HepG2 (cell line): ENCODE data around the gene VCAN. TPM values are rescaled to one million over a fixed set of nuclear protein-coding genes. Genes with fewer than 3 reads are reported as not detected.

Source experiments
- ATAC-seq: fragments of 200-7000 bp; cut with Tn5 transposase; 3 replicates; pipeline ENCODE4 v1.9.1; 2020; ENCODE audit warnings: mild to moderate bottlenecking, moderate library complexity
- BruUV-seq: library from RNA; stranded (reverse); fragments of 400-500 nt; replicated peaks from 2 replicates; lab custom pipeline; 2021; lab: Mats Ljungman, UMichigan
- CTCF ChIA-PET: fragments of 300-600 bp; formaldehyde crosslinking; extraction: SDS; loops from one replicate; lab custom pipeline; 2021; ENCODE audit warnings: low total read pairs, inconsistent platforms, low intra/inter-chr PET ratio; lab: Yijun Ruan, JAX
- POLR2A ChIA-PET: fragments of 350-600 bp; sonication (Branson Sonifier 250); formaldehyde crosslinking; loops from one replicate; lab custom pipeline; 2020; ENCODE audit warnings: antibody characterized with exemption, inconsistent platforms; lab: Yijun Ruan, JAX
- DNase-seq: peaks from one replicate; pipeline ENCODE4 v3.0.0-alpha.2; 2015; ENCODE audit warnings: low spot score
- FAIRE-seq: peaks from 3 replicates; lab custom pipeline; 2011; peaks lifted over from hg19 to GRCh38; lab: Jason Lieb, UNC
- H2AFZ ChIP-seq: one replicate; pipeline ENCODE4 v1.6.1; 2011; ENCODE audit warnings: low read length, inconsistent platforms
- H3K27ac ChIP-seq: fragments of 300-600 bp; 3 replicates; pipeline ENCODE4 v1.8.0; 2011; ENCODE audit warnings: mixed run types, mild to moderate bottlenecking, mixed read lengths, low read length, inconsistent platforms; ENCODE audit not compliant: insufficient read depth; ENCODE audit errors: extremely low read length
- H3K27me3 ChIP-seq, 2 experiments: fragments of 200-600 bp in 1 of 2; 2 replicates in 1 of 2; 3 replicates in 1 of 2; pipeline versions ENCODE4 v1.6.0 to v1.8.0; 2011; ENCODE audit warnings: low read length in 2 of 2, mild to moderate bottlenecking in 2 of 2, moderate library complexity in 2 of 2, inconsistent platforms in 1 of 2; ENCODE audit not compliant: insufficient read depth in 2 of 2, control insufficient read depth in 1 of 2
- H3K36me3 ChIP-seq, 2 experiments: fragments of 200-600 bp in 1 of 2; replicated peaks in 1 of 2; 2 replicates in 1 of 2; 3 replicates in 1 of 2; pipeline versions ENCODE4 v1.5.1 to v1.8.0; 2011; ENCODE audit warnings: low read length in 2 of 2, inconsistent platforms in 1 of 2; ENCODE audit not compliant: insufficient read depth in 2 of 2, control insufficient read depth in 1 of 2
- H3K4me1 ChIP-seq: 2 replicates; pipeline ENCODE4 v1.5.1; 2012; ENCODE audit warnings: low read length, inconsistent platforms; ENCODE audit not compliant: insufficient read depth
- H3K4me2 ChIP-seq: 2 replicates; pipeline ENCODE4 v1.6.0; 2011; ENCODE audit warnings: low read depth, low read length, inconsistent platforms
- H3K4me3 ChIP-seq, 3 experiments: fragments of 200-600 bp in 1 of 3; sonication (generic), shearing (Covaris generic) in 1 of 3; replicated peaks in 1 of 3; 2 replicates each; pipeline ENCODE4 v1.5.1; 2011 to 2016; ENCODE audit warnings: low read length in 3 of 3, inconsistent platforms in 2 of 3, low read depth in 2 of 3, mild to moderate bottlenecking in 2 of 3, control low read depth in 1 of 3, mixed read lengths in 1 of 3; ENCODE audit not compliant: insufficient read depth in 1 of 3
- H3K79me2 ChIP-seq: one replicate; pipeline ENCODE4 v1.6.1; 2011; ENCODE audit warnings: low read length, inconsistent platforms; ENCODE audit not compliant: insufficient read depth
- H3K9ac ChIP-seq: 2 replicates; pipeline ENCODE4 v1.6.0; 2011; ENCODE audit warnings: mild to moderate bottlenecking, low read depth, low read length, inconsistent platforms; ENCODE audit not compliant: insufficient read depth
- H3K9me3 ChIP-seq: 2 replicates; pipeline ENCODE4 v1.5.1; 2012; ENCODE audit warnings: mild to moderate bottlenecking, low read length
- H4K20me1 ChIP-seq: 2 replicates; pipeline ENCODE4 v1.6.0; 2011; ENCODE audit warnings: inconsistent platforms, mild to moderate bottlenecking, low read length, moderate library complexity; ENCODE audit not compliant: insufficient read depth
- CREB1 ChIP-seq, 2 experiments: fragments of 450-650 bp in 1 of 2; IDR thresholded peaks; 2 replicates each; pipeline ENCODE4 v1.6.1; 2016 to 2017; ENCODE audit warnings: control low read depth in 1 of 2, mild to moderate bottlenecking in 1 of 2, missing compliant biosample characterization in 1 of 2, missing genetic modification characterization in 1 of 2
- ELF3 ChIP-seq: IDR thresholded peaks from 2 replicates; pipeline ENCODE4 v1.6.1; 2016; ENCODE audit warnings: missing genetic modification reagents, missing compliant biosample characterization
- FOXA1 ChIP-seq, 2 experiments: fragments of 450-650 bp in 1 of 2; sonication (generic) in 1 of 2; formaldehyde crosslinking in 1 of 2; IDR thresholded peaks; 2 replicates each; pipeline versions ENCODE4 v1.4.0 to v1.6.1; 2016 to 2020; ENCODE audit warnings: missing genetic modification reagents in 1 of 2
- KAT8 ChIP-seq: IDR thresholded peaks from 2 replicates; pipeline ENCODE4 v1.6.1; 2016; ENCODE audit warnings: missing genetic modification reagents, missing compliant biosample characterization
- NCOA2 ChIP-seq: sonication (generic); formaldehyde crosslinking; IDR thresholded peaks from 2 replicates; pipeline ENCODE4 v1.8.0; 2022; ENCODE audit warnings: inconsistent platforms
- NFYC ChIP-seq: IDR thresholded peaks from 2 replicates; pipeline ENCODE4 v1.6.1; 2016; ENCODE audit warnings: missing genetic modification reagents, missing compliant biosample characterization
- NR2F1 ChIP-seq, 2 experiments: fragments of 450-650 bp in 1 of 2; formaldehyde crosslinking in 1 of 2; IDR thresholded peaks; 2 replicates each; pipeline versions ENCODE4 v1.5.0 to v1.6.1; 2016 to 2020; ENCODE audit warnings: mild to moderate bottlenecking in 1 of 2, missing compliant biosample characterization in 1 of 2, missing genetic modification reagents in 1 of 2, moderate library complexity in 1 of 2
- RORA ChIP-seq: sonication (generic); formaldehyde crosslinking; IDR thresholded peaks from 2 replicates; pipeline ENCODE4 v1.5.0; 2020; ENCODE audit warnings: mild to moderate bottlenecking, missing genetic modification reagents, moderate library complexity
- SMC3 ChIP-seq: IDR thresholded peaks from 2 replicates; pipeline ENCODE4 v1.6.1; 2011; ENCODE audit warnings: low read length, improper control_type of control experiment
- SSRP1 ChIP-seq: IDR thresholded peaks from 2 replicates; pipeline ENCODE4 v1.6.1; 2016; ENCODE audit warnings: control low read depth
- STAG1 ChIP-seq: sonication (generic); formaldehyde crosslinking; IDR thresholded peaks from 2 replicates; pipeline ENCODE4 v1.4.0; 2020; ENCODE audit warnings: missing genetic modification reagents
- TEAD3 ChIP-seq: optimal IDR thresholded peaks from 2 replicates; pipeline ENCODE3; 2016; ENCODE audit warnings: borderline replicate concordance
- ZNF703 ChIP-seq: sonication (generic); formaldehyde crosslinking; IDR thresholded peaks from 2 replicates; pipeline ENCODE4 v1.5.1; 2020; ENCODE audit warnings: missing genetic modification reagents, mild to moderate bottlenecking, moderate library complexity, borderline replicate concordance
- WGBS: methylation state at CpG from one replicate; pipeline ENCODE4 v1.1.6; 2017; ENCODE audit warnings: low lambda C conversion rate; 5-methylcytosine and 5-hydroxymethylcytosine counted together
- in situ Hi-C: cut with HindIII; loops from 2 replicates; pipeline ENCODE4 v1.10.0; 2017; ENCODE audit warnings: low pct_unique_long_range_greater_than_20kb; ENCODE audit not compliant: extremely low pct_ligation_motif_present
- intact Hi-C: fragments of 100-400 bp; cut with micrococcal nuclease; formaldehyde crosslinking; loops from one replicate; pipeline ENCODE4 v1.10.0; 2022; ENCODE audit not compliant: unreplicated experiment
- polyA plus RNA-seq, 8 experiments: library from polyadenylated mRNA; depleted of rRNA in 3 of 8; stranded (reverse) in 7 of 8; unstranded in 1 of 8; fragments of >200 nt; fragmentation: Illumina TruSeq in 4 of 8; extraction: Trizol in 4 of 8; gene quantifications; 2 replicates each; pipeline versions ENCODE4 v1.2.1 to v1.2.3, GENCODE V29; 2011 to 2016; ENCODE audit warnings: low read depth in 4 of 8, missing spikeins in 1 of 8, mixed read lengths in 1 of 8; ENCODE audit not compliant: insufficient read depth in 1 of 8
- total RNA-seq, 5 experiments: library from RNA; depleted of rRNA; stranded (reverse); fragments of >200 nt; fragmentation: Illumina TruSeq; extraction: Trizol; gene quantifications; 2 replicates each; pipeline ENCODE4 v1.2.3, GENCODE V29; 2016; ENCODE audit warnings: low read depth in 1 of 5
- TF ChIP-seq, protein P1 (sequence below): sonication (generic); formaldehyde crosslinking; conservative IDR thresholded peaks from 2 replicates; pipeline ENCODE4 v1.8.0; 2022; ENCODE audit warnings: mild to moderate bottlenecking, moderate library complexity, missing genetic modification reagents
- TF ChIP-seq, protein P2 (sequence below): sonication (generic); formaldehyde crosslinking; IDR thresholded peaks from 2 replicates; pipeline ENCODE4 v1.5.0; 2020; ENCODE audit warnings: mild to moderate bottlenecking, missing genetic modification reagents, moderate library complexity

Gene VCAN
- total and polyA plus RNA-seq, 2 of the 13 experiments (the other 11 are each of a cell fraction or from before 2014, with no cell fraction given) = 1.2 to 3.5 TPM

DNA sequence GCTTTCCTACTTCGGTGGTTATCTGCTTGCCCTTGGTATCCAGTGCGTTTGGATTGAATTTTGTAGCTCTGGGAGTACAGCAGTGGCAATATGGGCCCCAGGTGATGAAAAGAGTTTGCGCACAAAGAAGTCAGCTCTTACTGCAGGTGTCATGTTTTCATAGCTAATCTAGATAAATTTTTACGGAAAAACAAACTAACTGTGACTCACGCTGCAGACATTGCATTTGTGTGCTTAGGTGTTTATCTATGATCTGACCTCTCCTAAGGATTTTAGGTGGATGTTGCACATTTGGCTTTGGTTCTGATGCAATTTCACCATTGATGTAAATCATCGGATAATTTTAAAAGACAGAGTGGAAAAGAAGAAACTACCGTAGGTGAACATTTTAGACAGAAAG, 92.1 kb downstream of the VCAN start (continued):
- TF ChIP-seq CREB1 (IDR thresholded peaks at IDR 0.05) = no peak
- TF ChIP-seq CREB1 (CRISPR knock-in tag; IDR thresholded peaks at IDR 0.05) = peak; percentile 42; the same call in 1 of the 2 replicates
- no peak for TF ChIP-seq ELF3 (CRISPR knock-in tag)

DNA sequence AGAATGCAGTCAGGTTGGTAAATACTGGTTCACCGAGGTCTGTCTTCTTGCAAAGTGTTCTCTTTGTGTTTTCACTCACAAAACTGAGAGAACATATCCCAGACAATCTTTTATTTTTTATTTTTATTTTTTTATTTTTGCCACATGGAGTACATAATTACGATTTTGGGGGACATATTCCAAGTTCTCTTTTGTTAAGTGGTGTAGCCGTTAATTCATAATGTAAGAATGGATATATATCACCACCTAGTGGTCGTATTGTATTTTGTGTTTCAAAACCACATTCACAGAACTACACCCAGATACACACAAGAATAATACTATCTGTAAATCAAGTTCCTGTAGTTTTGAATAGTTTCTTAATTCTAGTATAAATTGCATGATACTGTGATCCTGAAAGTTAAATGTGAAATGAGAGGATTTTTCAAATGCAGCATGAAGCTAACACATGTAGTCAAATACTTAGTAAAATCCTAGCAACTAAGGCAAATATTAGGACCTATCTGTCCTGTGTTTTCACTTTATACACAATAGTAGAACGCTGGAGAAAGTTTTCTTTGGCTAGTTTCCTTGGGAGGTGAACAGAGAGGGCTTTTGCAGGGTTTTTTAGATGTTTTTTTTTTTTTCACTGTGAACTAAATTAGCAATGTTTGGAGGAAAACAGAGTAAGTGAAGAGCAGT, 92.7 kb downstream of the VCAN start:
- no TSS peak for BruUV-seq
- no peaks in the 10 kb centered on the region for H3K79me2 ChIP-seq
- in situ Hi-C loops = loop anchor here (5.0 to 25.0 kb wide), 3 partner anchors 477 to 1212 kb away; partner anchors contain the start of genes TMEM167A and XRCC4
- H3K4me1 ChIP-seq = peaks cover 22% of the 10 kb centered on the region
- H3K27ac ChIP-seq = no peak overlapping the region
- FAIRE-seq = peak; percentile 44
- peak overlapping the region; percentile 61 for H3K4me2 ChIP-seq
- ATAC-seq = peak; percentile 69
- no peak overlapping the region for H3K9ac ChIP-seq
- WGBS = 3% methylated on average over 5 of the region's 5 CpGs
- DNase-seq = peak; percentile 50
- H2AFZ ChIP-seq = no peak overlapping the region
- ChIA-PET POLR2A (interaction anchor here (0.9 to 3.9 kb wide), 5 partner anchors 13 to 1286 kb away, joined by 4 to 13 read pairs (median 5); partner anchors contain the start of gene RPS23), CTCF (interaction anchor here (1.0 to 1.1 kb wide), 3 partner anchors 13 to 1389 kb away, joined by 3 read pairs; no protein-coding TSS in a partner anchor)
- H3K9me3 ChIP-seq = no peaks in the 10 kb centered on the region
- H3K36me3 ChIP-seq = no peaks in the 10 kb centered on the region
- peak overlapping the region in 1 of 3 experiments; percentile 7; a peak in 1 of 6 replicates for H3K4me3 ChIP-seq
- intact Hi-C loops = loop anchor here (1.0 to 10.0 kb wide), 6 partner anchors 487 to 1389 kb away; partner anchors contain the start of genes TMEM167A and XRCC4
- TF ChIP-seq FOXA1 (IDR thresholded peaks at IDR 0.05) (no peak), FOXA1 (CRISPR knock-in tag; IDR thresholded peaks at IDR 0.05) (no peak), TEAD3 (CRISPR knock-in tag) (peak; percentile 2), NR2F1 (CRISPR knock-in tag; IDR thresholded peaks at IDR 0.05) (no peak), STAG1 (CRISPR knock-in tag) (peak; percentile 82), SSRP1 (CRISPR knock-in tag) (0 out of 2 replicates have a peak, but pooled peaks have one; percentile 19), NCOA2 (CRISPR knock-in tag) (no peak), RORA (CRISPR knock-in tag) (peak; percentile 50; the same call in 1 of the 2 replicates), NFYC (CRISPR knock-in tag) (no peak), SMC3 (peak; percentile 54), ZNF703 (CRISPR knock-in tag) (no peak), KAT8 (CRISPR knock-in tag) (0 out of 2 replicates have a peak, but pooled peaks have one; percentile 1)
- TF ChIP-seq, protein P1, sequence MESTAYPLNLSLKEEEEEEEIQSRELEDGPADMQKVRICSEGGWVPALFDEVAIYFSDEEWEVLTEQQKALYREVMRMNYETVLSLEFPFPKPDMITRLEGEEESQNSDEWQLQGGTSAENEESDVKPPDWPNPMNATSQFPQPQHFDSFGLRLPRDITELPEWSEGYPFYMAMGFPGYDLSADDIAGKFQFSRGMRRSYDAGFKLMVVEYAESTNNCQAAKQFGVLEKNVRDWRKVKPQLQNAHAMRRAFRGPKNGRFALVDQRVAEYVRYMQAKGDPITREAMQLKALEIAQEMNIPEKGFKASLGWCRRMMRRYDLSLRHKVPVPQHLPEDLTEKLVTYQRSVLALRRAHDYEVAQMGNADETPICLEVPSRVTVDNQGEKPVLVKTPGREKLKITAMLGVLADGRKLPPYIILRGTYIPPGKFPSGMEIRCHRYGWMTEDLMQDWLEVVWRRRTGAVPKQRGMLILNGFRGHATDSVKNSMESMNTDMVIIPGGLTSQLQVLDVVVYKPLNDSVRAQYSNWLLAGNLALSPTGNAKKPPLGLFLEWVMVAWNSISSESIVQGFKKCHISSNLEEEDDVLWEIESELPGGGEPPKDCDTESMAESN (CRISPR knock-in tag) = 0 out of 2 replicates have a peak, but pooled peaks have one; percentile 6
- TF ChIP-seq, protein P2, sequence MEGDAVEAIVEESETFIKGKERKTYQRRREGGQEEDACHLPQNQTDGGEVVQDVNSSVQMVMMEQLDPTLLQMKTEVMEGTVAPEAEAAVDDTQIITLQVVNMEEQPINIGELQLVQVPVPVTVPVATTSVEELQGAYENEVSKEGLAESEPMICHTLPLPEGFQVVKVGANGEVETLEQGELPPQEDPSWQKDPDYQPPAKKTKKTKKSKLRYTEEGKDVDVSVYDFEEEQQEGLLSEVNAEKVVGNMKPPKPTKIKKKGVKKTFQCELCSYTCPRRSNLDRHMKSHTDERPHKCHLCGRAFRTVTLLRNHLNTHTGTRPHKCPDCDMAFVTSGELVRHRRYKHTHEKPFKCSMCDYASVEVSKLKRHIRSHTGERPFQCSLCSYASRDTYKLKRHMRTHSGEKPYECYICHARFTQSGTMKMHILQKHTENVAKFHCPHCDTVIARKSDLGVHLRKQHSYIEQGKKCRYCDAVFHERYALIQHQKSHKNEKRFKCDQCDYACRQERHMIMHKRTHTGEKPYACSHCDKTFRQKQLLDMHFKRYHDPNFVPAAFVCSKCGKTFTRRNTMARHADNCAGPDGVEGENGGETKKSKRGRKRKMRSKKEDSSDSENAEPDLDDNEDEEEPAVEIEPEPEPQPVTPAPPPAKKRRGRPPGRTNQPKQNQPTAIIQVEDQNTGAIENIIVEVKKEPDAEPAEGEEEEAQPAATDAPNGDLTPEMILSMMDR (CRISPR knock-in tag) = peak; percentile 65
- no peaks in the 10 kb centered on the region for H4K20me1 ChIP-seq
- peaks cover 0 to 4% of the 10 kb centered on the region in 2 experiments; a peak in 1 of 5 replicates for H3K27me3 ChIP-seq
